Measurements from ENCODE around the gene ABHD8.

ABHD8 gene

DNA sequence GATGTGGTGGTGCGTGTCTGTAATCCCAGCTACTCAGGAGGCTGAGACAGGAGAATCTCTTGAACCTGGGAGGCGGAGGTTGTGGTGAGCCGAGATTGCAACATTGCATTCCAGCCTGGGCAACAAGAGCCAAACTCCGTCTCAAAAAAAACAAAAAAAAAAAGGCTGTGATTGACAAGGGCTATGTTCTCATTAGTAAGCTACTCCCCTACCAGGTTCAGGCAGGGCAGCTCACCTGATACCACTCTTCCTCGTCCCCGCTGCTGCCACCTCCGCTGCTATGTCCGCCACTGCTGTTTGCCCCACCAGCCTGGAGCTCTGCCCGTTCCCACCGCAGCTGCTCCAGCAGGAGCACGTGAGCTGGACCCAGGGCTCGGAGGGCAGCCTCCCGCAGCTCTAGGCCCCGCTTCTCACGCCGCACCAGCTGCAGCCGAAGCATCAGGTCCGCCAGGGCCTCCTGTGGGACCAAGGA is 48.0 kb downstream of the ABHD8 start:
- Histone ChIP-seq H2AFZ (no peak overlapping the region), H3K4me2 (ENCODE audit: low read length) (no peak overlapping the region), H3K4me3 (ENCODE audit: low read depth, low read length) (no peak overlapping the region), H3K36me3 (ENCODE audit: control insufficient read depth, insufficient read depth, low read length) (no peaks in the 10 kb centered on the region), H3K9ac (no peak overlapping the region), H3K27ac (no peak overlapping the region), H3K4me1 (no peaks in the 10 kb centered on the region), H3K79me2 (no peaks in the 10 kb centered on the region), H3K27me3 (ENCODE audit: control insufficient read depth, insufficient read depth, low read length) (no peaks in the 10 kb centered on the region), H3K9me3 (ENCODE audit: control insufficient read depth, low read length) (no peaks in the 10 kb centered on the region)
- TF ChIP-seq, protein P1, sequence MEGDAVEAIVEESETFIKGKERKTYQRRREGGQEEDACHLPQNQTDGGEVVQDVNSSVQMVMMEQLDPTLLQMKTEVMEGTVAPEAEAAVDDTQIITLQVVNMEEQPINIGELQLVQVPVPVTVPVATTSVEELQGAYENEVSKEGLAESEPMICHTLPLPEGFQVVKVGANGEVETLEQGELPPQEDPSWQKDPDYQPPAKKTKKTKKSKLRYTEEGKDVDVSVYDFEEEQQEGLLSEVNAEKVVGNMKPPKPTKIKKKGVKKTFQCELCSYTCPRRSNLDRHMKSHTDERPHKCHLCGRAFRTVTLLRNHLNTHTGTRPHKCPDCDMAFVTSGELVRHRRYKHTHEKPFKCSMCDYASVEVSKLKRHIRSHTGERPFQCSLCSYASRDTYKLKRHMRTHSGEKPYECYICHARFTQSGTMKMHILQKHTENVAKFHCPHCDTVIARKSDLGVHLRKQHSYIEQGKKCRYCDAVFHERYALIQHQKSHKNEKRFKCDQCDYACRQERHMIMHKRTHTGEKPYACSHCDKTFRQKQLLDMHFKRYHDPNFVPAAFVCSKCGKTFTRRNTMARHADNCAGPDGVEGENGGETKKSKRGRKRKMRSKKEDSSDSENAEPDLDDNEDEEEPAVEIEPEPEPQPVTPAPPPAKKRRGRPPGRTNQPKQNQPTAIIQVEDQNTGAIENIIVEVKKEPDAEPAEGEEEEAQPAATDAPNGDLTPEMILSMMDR (IDR thresholded peaks at IDR 0.05) = no peak

DNA sequence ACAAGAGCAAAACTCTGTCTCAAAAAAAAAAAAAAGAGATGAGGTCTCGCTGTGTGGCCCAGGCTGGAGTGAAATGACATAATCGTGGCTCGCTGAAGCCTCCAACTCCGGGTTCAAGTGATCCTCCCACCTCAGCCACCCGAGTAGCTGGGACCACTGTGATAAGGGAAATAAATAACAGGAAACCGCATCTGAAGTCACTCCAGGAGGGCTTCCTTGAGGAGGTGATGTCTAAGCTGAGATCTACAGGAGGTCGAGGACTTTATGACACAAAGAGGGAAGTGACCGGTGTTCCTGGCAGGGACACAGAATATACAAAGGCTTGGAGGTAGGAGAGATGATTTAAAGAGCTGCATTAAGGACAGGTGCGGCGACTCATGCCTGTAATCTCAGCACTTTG is 48.6 kb downstream of the ABHD8 start:
- Histone ChIP-seq H3K4me1 (no peaks in the 10 kb centered on the region), H2AFZ (no peak overlapping the region), H3K27me3 (ENCODE audit: control insufficient read depth, insufficient read depth, low read length) (no peaks in the 10 kb centered on the region), H3K9me3 (ENCODE audit: control insufficient read depth, low read length) (no peaks in the 10 kb centered on the region), H3K36me3 (ENCODE audit: control insufficient read depth, insufficient read depth, low read length) (no peaks in the 10 kb centered on the region), H3K4me3 (ENCODE audit: low read depth, low read length) (no peak overlapping the region), H3K79me2 (no peaks in the 10 kb centered on the region), H3K4me2 (ENCODE audit: low read length) (no peak overlapping the region), H3K9ac (no peak overlapping the region), H3K27ac (no peak overlapping the region)
- TF ChIP-seq, protein P1 (IDR thresholded peaks at IDR 0.05) = no peak

DNA sequence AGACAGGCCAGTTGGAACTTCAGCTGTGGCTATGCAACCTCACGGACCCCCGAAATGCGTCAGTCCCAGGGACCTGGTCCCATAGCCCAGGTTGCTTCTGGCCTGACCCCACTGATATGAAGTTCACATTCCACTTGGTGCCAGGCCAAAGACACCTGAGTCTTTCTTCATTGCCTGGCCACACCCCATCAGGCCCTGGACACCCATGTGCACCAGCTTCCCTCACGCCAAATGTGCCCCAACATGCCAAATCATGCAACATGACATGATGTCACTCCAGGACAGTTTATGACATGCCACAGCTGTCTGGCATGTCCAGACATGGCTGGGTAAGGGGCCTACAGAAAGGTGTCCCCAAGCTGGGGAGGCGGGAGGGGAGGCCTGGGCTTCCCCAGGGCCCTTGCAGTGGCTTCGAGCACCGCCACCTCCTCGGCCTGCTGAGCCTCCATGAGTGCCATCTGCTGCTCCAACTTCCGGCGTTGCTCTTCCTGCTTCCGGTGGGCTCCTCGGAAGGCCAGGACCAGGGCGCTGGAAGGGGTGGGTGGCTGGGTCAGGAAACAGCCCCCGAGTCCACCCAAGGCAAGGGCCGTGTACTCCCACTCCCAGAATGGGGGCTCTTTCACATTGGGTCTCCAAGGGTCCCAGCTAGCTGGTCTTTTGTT is 53.2 kb downstream of the ABHD8 start:
- no peak overlapping the region for H3K9ac ChIP-seq
- TF ChIP-seq, protein P1 (IDR thresholded peaks at IDR 0.05) = no peak
- H3K9me3 ChIP-seq (ENCODE audit: control insufficient read depth, low read length) = no peaks in the 10 kb centered on the region

DNA sequence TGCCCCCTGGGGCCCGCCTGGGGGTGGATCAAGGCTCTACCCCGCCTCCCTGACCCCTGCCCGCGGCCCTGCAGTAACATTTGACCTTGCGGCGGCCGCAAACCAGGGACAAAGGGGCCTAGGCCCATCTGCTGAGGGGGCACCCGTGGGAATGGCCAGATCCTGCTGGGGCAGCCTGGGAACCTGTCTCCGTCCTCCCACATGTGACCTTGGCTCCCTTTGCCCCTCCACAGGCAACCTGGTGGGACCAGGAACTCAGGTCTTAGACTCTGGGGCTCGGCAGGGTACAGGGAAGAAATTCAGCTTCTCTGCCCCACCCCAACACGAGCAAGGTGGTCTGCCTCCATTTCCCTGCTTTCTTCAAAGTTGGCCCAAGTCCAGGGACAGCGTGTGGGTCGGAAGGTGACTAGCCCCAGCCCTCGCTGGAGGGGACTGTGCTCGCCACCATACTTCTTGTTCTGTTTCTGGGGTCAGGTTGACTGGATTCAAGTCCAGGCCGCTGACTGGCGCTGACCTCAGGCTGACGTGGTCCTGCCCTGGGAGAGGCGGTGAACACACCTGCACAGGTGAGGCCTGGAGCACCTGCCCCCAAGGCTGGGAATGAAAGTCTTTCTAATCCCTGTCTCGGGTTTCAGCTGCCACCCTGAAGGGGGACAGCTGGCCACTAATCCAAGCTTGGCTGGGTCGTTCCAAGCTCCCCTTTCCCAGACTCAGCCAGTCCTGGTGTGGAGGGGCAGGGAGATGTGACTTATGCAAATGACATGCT is 55.0 kb downstream of the ABHD8 start:
- H3K27ac ChIP-seq = no peak overlapping the region

More for the DNA sequence above, 53.2 kb downstream of the ABHD8 start:
- Histone ChIP-seq H3K27me3 (ENCODE audit: control insufficient read depth, insufficient read depth, low read length) (no peaks in the 10 kb centered on the region), H2AFZ (no peak overlapping the region), H3K4me1 (peaks cover 14% of the 10 kb centered on the region), H3K4me2 (ENCODE audit: low read length) (no peak overlapping the region), H3K36me3 (ENCODE audit: control insufficient read depth, insufficient read depth, low read length) (no peaks in the 10 kb centered on the region), H3K27ac (no peak overlapping the region), H3K79me2 (no peaks in the 10 kb centered on the region), H3K4me3 (ENCODE audit: low read depth, low read length) (no peak overlapping the region)

More for the DNA sequence above, 55.0 kb downstream of the ABHD8 start:
- Histone ChIP-seq H3K36me3 (ENCODE audit: control insufficient read depth, insufficient read depth, low read length) (no peaks in the 10 kb centered on the region), H2AFZ (no peak overlapping the region), H3K4me1 (peaks cover 15% of the 10 kb centered on the region), H3K9me3 (ENCODE audit: control insufficient read depth, low read length) (no peaks in the 10 kb centered on the region), H3K4me3 (ENCODE audit: low read depth, low read length) (no peak overlapping the region), H3K79me2 (peaks cover 9% of the 10 kb centered on the region), H3K9ac (no peak overlapping the region), H3K4me2 (ENCODE audit: low read length) (no peak overlapping the region), H3K27me3 (ENCODE audit: control insufficient read depth, insufficient read depth, low read length) (no peaks in the 10 kb centered on the region)
- TF ChIP-seq, protein P1 (IDR thresholded peaks at IDR 0.05) = no peak

Data from parathyroid adenoma (tissue), 2 donors.